Heart left ventricle (tissue), 16 donors: Measurements from ENCODE around the gene AEBP1. TPM values are rescaled to one million over a fixed set of nuclear protein-coding genes. Genes with fewer than 3 reads are reported as not detected.

ENCODE experiments used
- ATAC-seq, 4 donors: fragments of 200-7000 bp; cut with Tn5 transposase; one replicate each; pipeline ENCODE4 v1.9.1; 2020 to 2022; ENCODE audit warnings: moderate library complexity in 4 of 4, mild to moderate bottlenecking in 3 of 4, moderate number of reproducible peaks in 1 of 4
- DNase-seq, 5 donors: peaks; one replicate each; pipeline ENCODE4 v3.0.0-alpha.2; 2020
- H3K27ac ChIP-seq, 12 donors: fragments of 200-600 bp; sonication (generic) in 4 of 12; one replicate each; pipeline versions ENCODE4 v1.5.0 to v1.8.0; 2016 to 2022; ENCODE audit warnings: mild to moderate bottlenecking in 2 of 12
- H3K27me3 ChIP-seq, 9 donors: fragments of 200-600 bp; sonication (generic) in 2 of 9; one replicate each; pipeline versions ENCODE4 v1.5.1 to v1.8.0; 2016 to 2022; ENCODE audit warnings: mild to moderate bottlenecking in 3 of 9
- H3K36me3 ChIP-seq, 9 donors: fragments of 200-600 bp; sonication (generic) in 2 of 9; one replicate each; pipeline versions ENCODE4 v1.5.0 to v1.8.0; 2018 to 2022; ENCODE audit warnings: mild to moderate bottlenecking in 2 of 9
- H3K4me1 ChIP-seq, 12 donors: fragments of 200-600 bp; sonication (generic) in 4 of 12; one replicate each; pipeline versions ENCODE4 v1.5.0 to v1.8.0; 2016 to 2022; ENCODE audit warnings: mild to moderate bottlenecking in 3 of 12
- H3K4me3 ChIP-seq, 12 donors: fragments of 200-600 bp; sonication (generic) in 4 of 12; one replicate each; pipeline versions ENCODE4 v1.5.0 to v1.8.0; 2017 to 2022; ENCODE audit warnings: mild to moderate bottlenecking in 9 of 12, moderate library complexity in 4 of 12
- H3K9me3 ChIP-seq, 12 donors: fragments of 200-600 bp; sonication (generic) in 4 of 12; one replicate each; pipeline versions ENCODE4 v1.5.0 to v1.8.0; 2016 to 2022; ENCODE audit warnings: mild to moderate bottlenecking in 1 of 12
- CTCF ChIP-seq, 12 donors: fragments of 200-600 bp; sonication (generic) in 4 of 12; IDR thresholded peaks; one replicate each; pipeline versions ENCODE4 v1.5.0 to v1.8.0; 2018 to 2022; ENCODE audit warnings: antibody characterized with exemption in 12 of 12, mild to moderate bottlenecking in 5 of 12
- POLR2A ChIP-seq, 2 donors: fragments of 450-650 bp; IDR thresholded peaks; one replicate each; pipeline ENCODE4 v1.6.1; 2017; ENCODE audit warnings: antibody characterized with exemption in 2 of 2, mild to moderate bottlenecking in 2 of 2, moderate library complexity in 2 of 2
- WGBS, 4 donors: extraction: QIAGEN DNeasy Blood & Tissue Kit in 2 of 4; methylation state at CpG; one replicate each; pipeline versions ENCODE4 v1.1.5 to v1.1.7; 2013 to 2018; 5-methylcytosine and 5-hydroxymethylcytosine counted together
- intact Hi-C, 10 donors: fragments of 100-400 bp; cut with DNase I; formaldehyde crosslinking; loops; one replicate each; pipeline versions ENCODE4 v1.11.1 to v1.14.2; 2022
- polyA plus RNA-seq, 2 donors: library from polyadenylated mRNA; stranded (reverse); fragments of 200-250 nt; gene quantifications; one replicate each; pipeline ENCODE4 v1.2.3, GENCODE V29; 2013
- total RNA-seq, 9 donors: library from RNA; depleted of rRNA in 2 of 9; stranded (reverse); fragments of >200 nt in 2 of 9; fragmentation: NEBNext Ultra II Directional in 3 of 9; extraction: Animal tissue kit (Norgen Biotek cat#: 25700) in 3 of 9; gene quantifications; one replicate each; pipeline versions ENCODE4 v1.1.0 to v1.2.4, GENCODE V29; 2016 to 2023
- donor health status: ischemic (EF 13 %, LVEDD 7.1; RV severe dilation, severe dysfunction).
- donor health status: healthy with polysubstance abuse.
- donor health status: DM: no; HTN: yes; CAD: no.
- donor health status: DM: no; HTN: no; CAD: no.
- donor health status: ischemic (EF 25% LVEDD 6.9; RV normal size, moderate dysfunction).
- donor health status: ischemic (EF 25% LVEDD 5.7; RV mildly dilated, moderate dysfunction).
- donor health status: healthy.
- donor health status: DM: yes; HTN: yes; CAD: no.
- donor health status: ischemic (EF 35%, LVEDD 5.7; RV mildly dilated, moderate dysfunction).
- donor health status: nonischemic (EF 11% LVEDD 7.7; RV severe dilation, severe dysfunction).
- donor health status: DM: yes; HTN: yes; CAD: no.
- donor health status: PGD.
- donor health status: ischemic (EF 29% LVEDD 5.4; RV normal size, mild dysfunction).
- donor health status: nonischemic (EF 23%, LVEDD 6.1; RV moderate dilation, normal function).

AEBP1 gene
- total and polyA plus RNA-seq, 11 donors: 10.9 to 51.1 (median 23.2) TPM

GRCh38 chr7:44067064-44067951 is 36.8 kb upstream of the AEBP1 start:
- intact Hi-C loops: no loop called here
- Histone ChIP-seq H3K4me1 (peaks cover under 1 to 75% (median 41%) of the 10 kb centered on the region in 12 donors), H3K36me3 (peaks cover 0 to 5% (median 0%) of the 10 kb centered on the region in 9 donors), H3K9me3 (no peaks in the 10 kb centered on the region), H3K27ac (no peak overlapping the region), H3K4me3 (no peak overlapping the region), H3K27me3 (no peaks in the 10 kb centered on the region)
- ATAC-seq (no peak), DNase-seq (peak in 1 of 5 donors; percentile 22)
- WGBS, 4 donors: 84 to 87% (median 86%) methylated on average over 11 of the region's 11 CpGs
- no peak for TF ChIP-seq POLR2A (IDR thresholded peaks at IDR 0.05)
- TF ChIP-seq CTCF (IDR thresholded peaks at IDR 0.05): no peak

- no peak for ATAC-seq
- no peak overlapping the region for H3K4me3 ChIP-seq
- no peaks in the 10 kb centered on the region for H3K27me3 ChIP-seq
- intact Hi-C loops: no loop called here
- peak in 1 of 5 donors; percentile 43 for DNase-seq
- no peaks in the 10 kb centered on the region for H3K9me3 ChIP-seq
- H3K4me1 ChIP-seq: peaks cover 8 to 75% (median 43%) of the 10 kb centered on the region in 12 donors
- no peak overlapping the region for H3K27ac ChIP-seq
- WGBS, 4 donors: 63 to 67% (median 65%) methylated on average over 7 of the region's 7 CpGs
- TF ChIP-seq CTCF (IDR thresholded peaks at IDR 0.05) (no peak), POLR2A (IDR thresholded peaks at IDR 0.05) (no peak)
- H3K36me3 ChIP-seq: peaks cover 0 to 10% (median 4%) of the 10 kb centered on the region in 9 donors
Measured at GRCh38 chr7:44068054-44068453, 36.1 kb upstream of the AEBP1 start.

GRCh38 chr7:44071726-44072363 is 32.3 kb upstream of the AEBP1 start:
- no peaks in the 10 kb centered on the region for H3K27me3 ChIP-seq
- ATAC-seq (no peak), DNase-seq (peak in 2 of 5 donors; percentile 6 to 11)
- WGBS, 4 donors: 65 to 68% (median 66%) methylated on average over 9 of the region's 9 CpGs
- H3K27ac ChIP-seq: peak overlapping the region in 9 of 12 donors; percentile 65 to 85 (median 77)
- no peaks in the 10 kb centered on the region for H3K9me3 ChIP-seq
- TF ChIP-seq CTCF (IDR thresholded peaks at IDR 0.05): no peak
- no peak for TF ChIP-seq POLR2A (IDR thresholded peaks at IDR 0.05)
- intact Hi-C loops: loop anchor here in 5 of 10 donors (2.0 to 5.0 kb wide), 2 partner anchors 125 to 130 kb away; partner anchors contain the start of gene YKT6 (in 2 of the 5)
- H3K4me3 ChIP-seq: no peak overlapping the region
- H3K36me3 ChIP-seq: peaks cover 0 to 47% (median 31%) of the 10 kb centered on the region in 9 donors
- H3K4me1 ChIP-seq: peaks cover 10 to 67% (median 34%) of the 10 kb centered on the region in 12 donors
